Panc1 (cell line): Measurements from ENCODE around the gene TIMM17A.

Experiments
- CTCF ChIP-seq: fragments of 450-650 bp; IDR thresholded peaks from 2 replicates; pipeline ENCODE4 v1.5.1; 2017; ENCODE audit warnings: mild to moderate bottlenecking
- POLR2AphosphoS5 ChIP-seq: IDR thresholded peaks from 2 replicates; pipeline ENCODE4 v1.6.1; 2012; ENCODE audit warnings: mild to moderate bottlenecking, low read depth, low read length, moderate library complexity
- REST ChIP-seq, 2 experiments: IDR thresholded peaks; 2 replicates each; pipeline ENCODE4 v1.6.1; 2011 to 2012; ENCODE audit warnings: low read depth in 2 of 2, control low read depth in 1 of 2, low read length in 1 of 2, mild to moderate bottlenecking in 1 of 2, moderate library complexity in 1 of 2; ENCODE audit not compliant: insufficient read depth in 1 of 2

- TF ChIP-seq CTCF, result no peak
- TF ChIP-seq REST (IDR thresholded peaks at IDR 0.05; ENCODE audit: insufficient read depth in 1 of 2, low read depth in 2 of 2, low read length in 1 of 2), result no peak
- TF ChIP-seq POLR2AphosphoS5, result no peak
Observed at GRCh38 chr1:202004711-202005110, 49.4 kb downstream of the TIMM17A start.
